ENCODE measurements around the gene KMT2B. TPM values are rescaled to one million over a fixed set of nuclear protein-coding genes. Genes with fewer than 3 reads are reported as not detected.

KMT2B gene
- total RNA-seq, 1 donor from 2014 or later = 65.6 TPM

GRCh38 chr19:35714601-35715354, 3.0 kb upstream of the KMT2B start:
- intact Hi-C loops (cut with micrococcal nuclease) = loop anchor here (5.0 to 10.0 kb wide), 2 partner anchors 367 to 390 kb away; partner anchors contain the start of genes CD22 and FFAR1
- no peak for TF ChIP-seq CTCF (IDR thresholded peaks at IDR 0.05)
- ATAC-seq (ENCODE audit: low read depth) = no peak
- Mint-ChIP-seq H3K4me1 (peaks cover 80% of the 10 kb centered on the region), H3K27ac (peak overlapping the region; percentile 97), H3K9me3 (no peaks in the 10 kb centered on the region), H3K36me3 (ENCODE audit: low read depth) (peaks cover 11% of the 10 kb centered on the region), H3K4me3 (peak overlapping the region; percentile 93), H3K27me3 (no peaks in the 10 kb centered on the region)
- ChIA-PET POLR2A (interaction anchor here (0.6 to 7.2 kb wide), 6 partner anchors 16 to 107 kb away, joined by 5 to 238 read pairs (median 18); partner anchors contain the start of genes COX6B1, IGFLR1, PSENEN and U2AF1L4), CTCF (interaction anchor here (1.4 to 5.7 kb wide), 3 partner anchors 13 to 22 kb away, joined by 5 to 57 read pairs (median 6); no protein-coding TSS in a partner anchor)
- DNase-seq = no peak

- Mint-ChIP-seq H3K9me3 (no peaks in the 10 kb centered on the region), H3K4me1 (peaks cover 79% of the 10 kb centered on the region), H3K36me3 (ENCODE audit: low read depth) (peaks cover 13% of the 10 kb centered on the region), H3K27ac (peak overlapping the region; percentile 97), H3K27me3 (no peaks in the 10 kb centered on the region), H3K4me3 (peak overlapping the region; percentile 93)
- no peak for DNase-seq
- ChIA-PET POLR2A (interaction anchor here (1.7 to 7.2 kb wide), 4 partner anchors 16 to 67 kb away, joined by 5 to 238 read pairs (median 42); partner anchors contain the start of genes COX6B1, IGFLR1, PSENEN and U2AF1L4), CTCF (interaction anchor here (1.4 to 5.7 kb wide), 4 partner anchors 13 to 23 kb away, joined by 5 to 57 read pairs (median 6); no protein-coding TSS in a partner anchor)
- intact Hi-C loops (cut with micrococcal nuclease) = loop anchor here (10.0 kb wide), 1 partner anchor 391 kb away; the partner anchor contains the start of gene CD22
- TF ChIP-seq CTCF (IDR thresholded peaks at IDR 0.05) = no peak
- ATAC-seq (ENCODE audit: low read depth) = no peak
Measured at GRCh38 chr19:35715355-35715809, 2.4 kb upstream of the KMT2B start.

- intact Hi-C loops (cut with micrococcal nuclease) = loop anchor here (2.0 to 10.0 kb wide), 3 partner anchors 29 to 391 kb away; partner anchors contain the start of genes CD22, HCST, PSENEN and U2AF1L4
- H3K4me1 Mint-ChIP-seq = peaks cover 72% of the 10 kb centered on the region
Measured at GRCh38 chr19:35715981-35716800, 1.6 kb upstream of the KMT2B start.

More at GRCh38 chr19:35715981-35716800, 1.6 kb upstream of the KMT2B start:
- Mint-ChIP-seq H3K36me3 (ENCODE audit: low read depth) (peaks cover 17% of the 10 kb centered on the region), H3K27ac (peak overlapping the region; percentile 97), H3K27me3 (no peaks in the 10 kb centered on the region), H3K9me3 (no peaks in the 10 kb centered on the region), H3K4me3 (peak overlapping the region; percentile 93)
- peak; percentile 28 for DNase-seq
- POLR2A ChIA-PET = interaction anchor here (1.7 to 7.2 kb wide), 4 partner anchors 17 to 68 kb away, joined by 5 to 238 read pairs (median 42); partner anchors contain the start of genes COX6B1, IGFLR1, PSENEN and U2AF1L4
- TF ChIP-seq CTCF (IDR thresholded peaks at IDR 0.05) = no peak
- CTCF ChIA-PET = interaction anchor here (0.8 to 5.7 kb wide), 3 partner anchors 14 to 23 kb away, joined by 3 to 57 read pairs (median 6); no protein-coding TSS in a partner anchor
- no peak for ATAC-seq (ENCODE audit: low read depth)

Data from activated B cell treated with CpG ODN at 0.5 μM for 24 hours (primary cell).